ENCODE data around the gene NCOA1. TPM values are rescaled to one million over a fixed set of nuclear protein-coding genes. Genes with fewer than 3 reads are reported as not detected.

NCOA1 gene
- total RNA-seq, 4 donors from 2014 or later, result 42.3 to 66.9 (median 47.4) TPM

DNA sequence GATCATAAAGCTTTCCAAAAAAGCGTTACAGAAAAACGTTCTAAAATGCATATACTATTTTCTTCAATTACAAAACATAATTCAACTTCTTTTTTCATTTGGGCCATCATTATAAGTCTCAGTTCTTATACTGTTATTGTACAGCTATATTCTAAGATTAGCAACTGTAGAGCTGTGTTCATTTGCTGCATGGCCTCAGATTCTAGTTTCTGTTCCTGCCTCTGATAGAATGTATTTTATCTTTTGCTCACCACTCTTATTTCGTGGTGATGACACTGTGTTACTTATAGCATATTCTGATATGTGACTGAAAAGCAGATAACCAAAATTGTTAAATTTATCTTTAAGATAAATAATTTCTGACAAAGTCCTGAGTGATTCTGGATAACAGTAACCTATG is 234.9 kb downstream of the NCOA1 start:
- 43 to 71% methylated on average over 3 of the region's 3 CpGs for WGBS, 2 donors (ENCODE audit: low coverage in 1 of 2)
- peaks cover 0 to 17% (median 4%) of the 10 kb centered on the region in 3 donors for H3K4me1 ChIP-seq
- no peak overlapping the region for H3K27ac ChIP-seq
- H3K27me3 ChIP-seq, result no peaks in the 10 kb centered on the region
- no peak overlapping the region for H3K4me3 ChIP-seq
- H3K9me3 ChIP-seq, result no peaks in the 10 kb centered on the region
- peaks cover 0 to 33% of the 10 kb centered on the region in 2 donors for H3K36me3 ChIP-seq
- TF ChIP-seq POLR2AphosphoS5 (IDR thresholded peaks at IDR 0.05) (no peak), EP300 (IDR thresholded peaks at IDR 0.05) (no peak), POLR2A (IDR thresholded peaks at IDR 0.05) (no peak)
- TF ChIP-seq, protein P1, sequence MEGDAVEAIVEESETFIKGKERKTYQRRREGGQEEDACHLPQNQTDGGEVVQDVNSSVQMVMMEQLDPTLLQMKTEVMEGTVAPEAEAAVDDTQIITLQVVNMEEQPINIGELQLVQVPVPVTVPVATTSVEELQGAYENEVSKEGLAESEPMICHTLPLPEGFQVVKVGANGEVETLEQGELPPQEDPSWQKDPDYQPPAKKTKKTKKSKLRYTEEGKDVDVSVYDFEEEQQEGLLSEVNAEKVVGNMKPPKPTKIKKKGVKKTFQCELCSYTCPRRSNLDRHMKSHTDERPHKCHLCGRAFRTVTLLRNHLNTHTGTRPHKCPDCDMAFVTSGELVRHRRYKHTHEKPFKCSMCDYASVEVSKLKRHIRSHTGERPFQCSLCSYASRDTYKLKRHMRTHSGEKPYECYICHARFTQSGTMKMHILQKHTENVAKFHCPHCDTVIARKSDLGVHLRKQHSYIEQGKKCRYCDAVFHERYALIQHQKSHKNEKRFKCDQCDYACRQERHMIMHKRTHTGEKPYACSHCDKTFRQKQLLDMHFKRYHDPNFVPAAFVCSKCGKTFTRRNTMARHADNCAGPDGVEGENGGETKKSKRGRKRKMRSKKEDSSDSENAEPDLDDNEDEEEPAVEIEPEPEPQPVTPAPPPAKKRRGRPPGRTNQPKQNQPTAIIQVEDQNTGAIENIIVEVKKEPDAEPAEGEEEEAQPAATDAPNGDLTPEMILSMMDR (IDR thresholded peaks at IDR 0.05), result no peak
- ATAC-seq, result no peak

DNA sequence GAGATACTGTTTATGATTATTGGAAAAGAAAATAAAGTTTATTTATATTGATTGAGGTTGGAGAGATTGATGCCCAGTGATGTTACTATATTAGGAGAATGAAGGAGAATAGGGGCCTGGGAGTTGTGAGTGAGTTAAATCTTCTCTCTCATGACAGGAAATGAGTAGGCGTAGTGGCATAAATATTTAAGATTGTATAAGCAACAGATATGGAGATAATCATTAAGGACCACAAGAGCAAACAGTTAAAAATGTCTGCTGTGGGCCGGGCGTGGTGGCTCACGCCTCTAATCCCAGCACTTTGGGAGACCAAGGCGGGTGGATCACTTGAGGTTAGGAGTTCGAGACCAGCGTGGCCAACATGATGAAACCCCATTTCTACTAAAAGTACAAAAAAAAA is 239.4 kb downstream of the NCOA1 start:
- Histone ChIP-seq H3K4me3 (no peak overlapping the region), H3K36me3 (peaks cover 0 to 44% of the 10 kb centered on the region in 2 donors), H3K4me1 (no peaks in the 10 kb centered on the region), H3K27ac (no peak overlapping the region), H3K27me3 (no peaks in the 10 kb centered on the region), H3K9me3 (no peaks in the 10 kb centered on the region)
- ATAC-seq, result no peak
- TF ChIP-seq EP300 (IDR thresholded peaks at IDR 0.05) (no peak), POLR2AphosphoS5 (IDR thresholded peaks at IDR 0.05) (no peak), POLR2A (IDR thresholded peaks at IDR 0.05) (no peak)
- TF ChIP-seq, protein P1 (IDR thresholded peaks at IDR 0.05), result no peak
- WGBS, 2 donors (ENCODE audit: low coverage in 1 of 2), result 89 to 94% methylated on average over 1 to 6 of the region's 7 CpGs

- no peak for ATAC-seq
- no peaks in the 10 kb centered on the region for H3K4me1 ChIP-seq
- no peak overlapping the region for H3K27ac ChIP-seq
- H3K9me3 ChIP-seq, result no peaks in the 10 kb centered on the region
- H3K36me3 ChIP-seq, result peaks cover 0 to 44% of the 10 kb centered on the region in 2 donors
- no peak for TF ChIP-seq POLR2A (IDR thresholded peaks at IDR 0.05)
- TF ChIP-seq, protein P1 (IDR thresholded peaks at IDR 0.05), result no peak
- TF ChIP-seq POLR2AphosphoS5 (IDR thresholded peaks at IDR 0.05), result no peak
- TF ChIP-seq EP300 (IDR thresholded peaks at IDR 0.05), result no peak
- H3K4me3 ChIP-seq, result no peak overlapping the region
- no peaks in the 10 kb centered on the region for H3K27me3 ChIP-seq
These were observed 240.0 kb downstream of the NCOA1 start for GRCh38 chr2:24731040-24731439.

DNA sequence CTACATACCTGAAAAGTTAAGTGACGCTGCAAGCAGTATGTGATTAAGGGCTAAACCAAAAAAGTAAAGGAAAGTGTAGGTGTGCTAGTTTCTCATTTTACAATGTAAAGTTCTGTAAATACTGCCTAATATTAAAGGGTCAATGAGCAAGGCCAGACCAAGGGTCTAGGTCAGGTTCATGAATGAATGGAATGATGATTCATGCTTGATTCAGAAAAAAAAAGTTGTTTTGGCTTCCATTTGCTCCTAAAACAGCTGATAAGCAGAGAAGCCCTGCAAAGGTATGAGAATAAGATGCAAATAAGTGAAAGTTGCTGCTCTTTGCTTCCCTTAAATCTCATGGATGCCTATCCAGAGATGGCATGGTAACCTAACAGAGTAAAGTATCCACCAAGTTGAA is 240.9 kb downstream of the NCOA1 start:
- Histone ChIP-seq H3K4me3 (no peak overlapping the region), H3K36me3 (peaks cover 0 to 44% of the 10 kb centered on the region in 2 donors), H3K4me1 (no peaks in the 10 kb centered on the region), H3K27ac (no peak overlapping the region), H3K27me3 (no peaks in the 10 kb centered on the region), H3K9me3 (no peaks in the 10 kb centered on the region)
- no peak for ATAC-seq
- TF ChIP-seq EP300 (IDR thresholded peaks at IDR 0.05) (no peak), POLR2A (IDR thresholded peaks at IDR 0.05) (no peak), POLR2AphosphoS5 (IDR thresholded peaks at IDR 0.05) (no peak)
- TF ChIP-seq, protein P1 (IDR thresholded peaks at IDR 0.05), result no peak
- 100% methylated on average over 1 of the region's 1 CpG for WGBS, 2 donors (ENCODE audit: low coverage in 1 of 2)

GRCh38 chr2:24734741-24735140 is 243.7 kb downstream of the NCOA1 start:
- no peak for TF ChIP-seq EP300 (IDR thresholded peaks at IDR 0.05)
- no peak for TF ChIP-seq POLR2AphosphoS5 (IDR thresholded peaks at IDR 0.05)
- TF ChIP-seq, protein P1 (IDR thresholded peaks at IDR 0.05), result no peak
- no peak for TF ChIP-seq POLR2A (IDR thresholded peaks at IDR 0.05)
- H3K4me1 ChIP-seq, result peaks cover 0 to 13% (median 5%) of the 10 kb centered on the region in 3 donors
- no peak overlapping the region for H3K27ac ChIP-seq
- no peaks in the 10 kb centered on the region for H3K27me3 ChIP-seq
- peaks cover 0 to 27% of the 10 kb centered on the region in 2 donors for H3K36me3 ChIP-seq
- H3K4me3 ChIP-seq, result no peak overlapping the region
- no peaks in the 10 kb centered on the region for H3K9me3 ChIP-seq
- ATAC-seq, result no peak
- 90 to 100% methylated on average over 2 of the region's 2 CpGs for WGBS, 2 donors (ENCODE audit: low coverage in 1 of 2)

Data from gastroesophageal sphincter (tissue), 4 donors.